ENCODE data around the gene IL21R.

DNA sequence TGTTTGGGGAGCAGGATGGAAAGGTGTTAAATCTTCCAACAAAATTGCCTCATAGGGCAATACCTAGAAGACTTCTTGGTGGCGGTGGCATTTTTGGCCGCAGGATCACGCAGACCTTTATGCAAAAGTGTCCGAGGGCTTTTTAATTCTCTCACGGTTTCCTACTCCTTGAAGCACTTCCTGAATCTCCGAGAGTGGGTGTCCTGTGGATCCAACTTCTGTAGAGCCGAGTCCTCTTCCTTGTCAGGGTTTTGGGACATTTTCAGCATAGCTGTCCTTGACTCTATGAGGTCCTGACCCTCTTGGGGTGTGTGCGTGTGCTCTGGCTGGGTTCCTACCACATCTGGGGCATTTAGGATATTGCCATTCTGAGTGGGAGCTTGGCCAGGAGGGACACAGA is 31.7 kb downstream of the IL21R start:
- TF ChIP-seq CTCF (IDR thresholded peaks at IDR 0.05) (no peak), EZH2 (IDR thresholded peaks at IDR 0.05; ENCODE audit: borderline replicate concordance, insufficient read depth, low read depth, low read length, poor library complexity, severe bottlenecking) (no peak)
